Spleen (tissue), 7 donors: ENCODE results near the gene PCMT1.

Experiments
- CTCF ChIP-seq, 11 experiments: fragments of 200-600 bp in 7 of 11; fragments of 450-650 bp in 4 of 11; sonication (generic) in 4 of 11; IDR thresholded peaks in 8 of 11; conservative IDR thresholded peaks in 3 of 11; 1 replicate in 7 of 11; 2 replicates in 4 of 11; pipeline versions ENCODE4 v1.4.0 to v1.8.0; 2016 to 2021; ENCODE audit warnings: antibody characterized with exemption in 11 of 11, inconsistent platforms in 4 of 11, mild to moderate bottlenecking in 1 of 11
- POLR2AphosphoS5 ChIP-seq, 3 donors: sonication (generic); formaldehyde crosslinking; IDR thresholded peaks; one replicate each; pipeline ENCODE4 v1.5.1; 2017; ENCODE audit warnings: antibody characterized with exemption in 3 of 3
- donor health status: DM: no; HTN: no; CAD: no; lungs with moderate emphysema.
- donor health status: DM: no; HTN: no; CAD: no.
- donor health status: DM: no; HTN: no; CAD: no.

- TF ChIP-seq CTCF (IDR thresholded peaks at IDR 0.05 in 8 of 11, conservative IDR thresholded peaks at IDR 0.05 in 3 of 11) (no peak), POLR2AphosphoS5 (IDR thresholded peaks at IDR 0.05) (no peak)
Measured at GRCh38 chr6:149842331-149842730, 92.8 kb downstream of the PCMT1 start.
